Suppressor macrophage treated with lipopolysaccharide for 1 hour (primary cell): ENCODE measurements around the gene EGFR.

Source experiments
- DNase-seq, 3 donors: peaks; one replicate each; pipeline ENCODE4 v3.0.0-alpha.2; 2020 to 2022

Gene EGFR

GRCh38 chr7:55234408-55234807 lies 215.6 kb downstream of the EGFR start:
- DNase-seq, result no peak

GRCh38 chr7:55235115-55235514 lies 216.3 kb downstream of the EGFR start:
- DNase-seq, result no peak

DNA sequence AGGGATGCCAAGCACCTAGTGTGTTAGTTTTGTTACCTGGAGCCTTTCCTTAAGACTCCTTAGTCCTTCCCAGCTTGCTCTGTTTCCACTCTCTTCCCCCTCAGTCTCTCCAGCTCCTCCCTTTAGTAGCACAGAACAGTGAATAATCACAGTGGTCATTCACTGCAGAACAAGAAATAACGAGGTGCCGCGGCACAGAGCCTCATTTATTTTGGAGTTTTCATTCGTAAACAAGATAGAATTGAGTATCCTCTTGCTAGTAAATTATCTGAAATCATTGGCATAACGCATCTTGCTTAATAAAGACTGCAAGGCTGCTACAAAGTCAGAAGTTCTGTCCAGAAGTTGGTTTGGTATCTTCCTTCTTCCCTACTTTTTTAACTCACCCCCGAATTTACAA lies 217.0 kb downstream of the EGFR start:
- no peak for DNase-seq

DNA sequence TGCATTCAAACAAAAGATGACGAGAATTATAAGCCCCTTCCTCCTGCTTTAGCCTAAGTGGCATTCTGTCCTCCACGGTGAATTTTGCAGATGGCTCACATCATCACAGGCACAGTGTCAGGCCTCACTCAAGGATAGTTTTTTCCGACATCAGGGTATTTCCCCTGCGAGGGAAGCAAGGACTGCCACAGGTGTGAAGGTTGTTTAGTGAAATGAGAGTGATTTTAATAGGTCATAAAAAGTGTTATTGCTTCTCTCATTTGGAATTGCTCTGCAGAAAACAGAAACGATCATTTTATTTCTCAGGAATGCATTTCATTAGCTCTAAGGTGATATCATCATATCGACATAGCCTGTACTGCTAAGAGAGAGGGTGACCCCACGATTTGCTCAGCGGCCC lies 217.7 kb downstream of the EGFR start:
- no peak for DNase-seq

- DNase-seq, result no peak
Observed at GRCh38 chr7:55237156-55237893, 218.5 kb downstream of the EGFR start.

- DNase-seq, result no peak
Observed at GRCh38 chr7:55239406-55239805, 220.6 kb downstream of the EGFR start.

GRCh38 chr7:55240418-55241142 lies 221.8 kb downstream of the EGFR start:
- no peak for DNase-seq

DNA sequence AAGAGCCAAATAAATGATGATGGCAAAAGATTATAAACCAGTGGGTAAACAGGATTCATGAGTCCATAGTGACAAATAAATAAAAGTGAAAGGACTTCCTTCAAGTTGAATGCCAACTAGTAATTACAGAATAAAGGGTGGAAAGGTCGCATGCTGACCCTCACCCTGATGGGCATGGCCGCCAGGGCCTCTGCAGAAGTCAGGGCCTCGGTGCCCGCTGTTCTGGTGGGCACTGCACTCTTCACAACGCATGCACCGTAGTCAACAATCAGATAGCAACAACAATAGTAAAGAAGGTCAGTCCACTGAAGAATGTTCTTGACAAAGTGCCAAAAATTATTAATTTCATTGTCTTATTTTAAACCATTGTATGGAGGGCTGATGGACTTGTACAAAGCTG lies 223.1 kb downstream of the EGFR start:
- no peak for DNase-seq

- no peak for DNase-seq
Observed at GRCh38 chr7:55242613-55243012, 223.8 kb downstream of the EGFR start.

DNA sequence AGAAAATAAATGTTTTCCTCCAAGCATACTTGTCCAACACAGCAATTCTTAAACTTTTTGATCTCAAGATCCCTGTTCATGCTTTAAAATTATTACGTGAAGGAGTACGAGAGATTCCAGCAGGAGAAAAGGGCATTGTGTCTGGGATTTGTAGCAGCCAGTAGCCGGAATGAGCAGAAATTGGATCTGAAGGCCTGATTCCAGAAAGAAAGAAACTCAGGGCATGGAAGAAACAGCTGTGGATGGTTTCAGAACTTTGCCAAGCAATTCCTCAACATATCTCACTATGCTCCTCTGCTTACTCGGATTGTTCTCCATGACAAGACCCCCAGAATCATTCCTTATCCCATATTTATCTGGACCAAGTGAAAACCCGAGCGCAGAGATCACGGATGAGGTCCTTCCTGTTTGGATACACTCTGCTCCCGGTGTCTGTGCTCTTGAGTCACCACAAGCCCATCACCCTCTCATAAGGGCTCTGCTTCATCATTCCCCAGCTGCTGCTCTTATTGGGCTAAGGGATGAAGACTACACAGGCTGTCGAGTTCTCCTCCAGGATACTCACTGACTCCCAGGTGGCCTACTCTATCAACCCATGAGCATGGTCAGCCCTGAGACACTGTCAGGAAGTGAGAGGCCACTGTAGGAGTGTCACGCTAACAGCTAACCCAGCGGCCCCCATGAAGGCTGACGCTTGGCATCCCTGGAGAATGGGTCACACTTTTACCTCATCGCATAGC lies 225.4 kb downstream of the EGFR start:
- no peak for DNase-seq

DNA sequence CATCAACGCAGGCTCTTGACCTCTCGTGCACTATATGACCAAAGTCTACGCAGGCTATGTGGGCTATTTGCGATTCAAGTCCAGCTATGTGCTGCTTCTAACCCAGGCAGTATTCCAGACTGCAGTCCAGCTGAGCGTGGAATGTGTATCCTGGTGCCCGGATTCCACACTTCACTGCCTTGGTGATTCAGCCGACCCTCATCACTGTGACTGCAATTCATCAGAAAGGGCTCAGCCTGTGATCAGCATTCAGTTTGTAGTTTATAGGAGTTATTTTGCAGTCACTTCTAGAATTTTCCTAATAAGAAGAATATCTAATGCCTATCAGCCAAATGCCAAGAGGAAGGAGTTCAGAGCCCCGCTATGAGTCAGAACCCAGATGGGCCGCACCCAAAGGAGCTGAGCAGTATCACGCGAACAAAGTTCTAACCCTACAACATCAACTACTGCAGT lies 226.5 kb downstream of the EGFR start:
- no peak for DNase-seq

DNA sequence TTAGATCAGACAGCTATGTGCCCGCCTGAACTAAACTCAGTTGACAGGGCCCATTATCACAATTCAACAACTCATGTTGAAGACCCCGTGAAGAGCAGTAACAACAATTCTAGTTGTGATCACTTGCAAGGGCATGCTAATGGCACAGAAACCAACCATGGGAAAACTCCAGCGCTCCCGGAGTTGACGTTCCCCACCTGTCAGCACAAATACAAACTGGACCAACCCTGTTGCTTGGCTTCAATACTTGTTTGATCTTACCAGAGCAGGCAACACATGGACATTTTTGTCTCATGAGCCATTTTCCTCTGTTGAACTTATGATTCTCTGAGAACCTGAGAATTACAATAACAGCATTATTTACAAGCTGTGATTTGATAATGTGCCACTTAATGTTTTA lies 227.4 kb downstream of the EGFR start:
- DNase-seq, result no peak

- no peak for DNase-seq
Observed at GRCh38 chr7:55247428-55247827, 228.6 kb downstream of the EGFR start.

DNA sequence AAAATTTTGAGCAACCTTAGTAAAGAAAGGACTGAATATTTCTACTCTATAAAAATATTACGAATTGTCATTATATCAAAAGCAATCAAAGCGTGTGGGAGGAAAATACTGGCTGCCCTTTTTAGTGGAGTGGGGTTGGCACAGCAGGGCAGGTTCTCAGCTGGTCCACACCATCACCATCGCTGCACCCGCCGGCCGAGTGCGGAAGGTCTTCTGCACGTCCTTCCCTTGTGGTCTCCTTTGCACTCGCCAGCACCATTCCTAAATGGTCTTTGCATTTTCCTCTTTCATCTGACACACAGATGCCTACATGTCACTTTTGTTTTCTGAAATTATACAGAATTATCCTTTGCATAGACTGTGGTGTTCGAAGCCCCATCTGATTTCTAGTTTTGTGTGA lies 229.7 kb downstream of the EGFR start:
- no peak for DNase-seq

GRCh38 chr7:55249332-55249731 lies 230.5 kb downstream of the EGFR start:
- no peak for DNase-seq

- DNase-seq, result peak; percentile 5 to 20 (median 19)
Observed at GRCh38 chr7:55250313-55250712, 231.5 kb downstream of the EGFR start.

DNA sequence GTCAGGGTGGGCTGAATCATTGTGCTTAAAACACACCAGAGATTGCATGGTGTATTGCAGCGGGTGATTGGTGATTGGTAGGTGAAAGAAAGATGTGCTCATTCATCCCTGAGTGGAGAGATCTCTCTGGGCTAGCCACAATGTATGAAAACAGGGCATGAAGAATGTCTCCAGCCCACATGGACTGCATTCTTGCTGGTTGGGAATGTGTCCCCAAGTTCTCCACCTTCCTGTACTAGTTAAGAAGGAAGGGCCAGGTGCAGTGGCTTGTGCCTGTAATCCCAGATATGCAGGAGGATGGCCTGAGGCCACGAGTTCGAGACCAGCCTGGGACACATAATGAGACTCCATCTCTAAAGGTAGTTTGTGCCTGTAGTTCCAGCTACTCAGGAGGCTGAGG lies 232.5 kb downstream of the EGFR start:
- DNase-seq, result no peak

DNA sequence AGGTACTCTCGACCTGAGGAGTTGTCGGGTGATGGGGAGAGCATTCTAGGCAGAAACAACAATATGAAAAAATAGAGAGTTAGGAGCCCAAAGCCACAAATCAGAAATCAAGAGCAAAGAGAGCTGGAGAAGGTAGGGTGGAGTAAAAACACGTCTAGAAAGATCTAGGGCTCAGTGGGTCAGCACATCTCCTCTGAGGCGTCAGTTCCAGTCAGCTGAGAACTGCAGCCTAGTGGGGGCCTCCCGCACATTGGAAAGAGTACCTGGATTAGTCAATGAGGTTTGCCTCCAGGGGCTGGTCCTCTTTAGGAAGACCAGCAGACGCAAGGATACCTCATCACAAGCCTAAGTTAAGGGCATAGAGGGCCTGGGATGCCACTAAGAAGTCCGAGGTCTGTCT lies 233.1 kb downstream of the EGFR start:
- no peak for DNase-seq

DNA sequence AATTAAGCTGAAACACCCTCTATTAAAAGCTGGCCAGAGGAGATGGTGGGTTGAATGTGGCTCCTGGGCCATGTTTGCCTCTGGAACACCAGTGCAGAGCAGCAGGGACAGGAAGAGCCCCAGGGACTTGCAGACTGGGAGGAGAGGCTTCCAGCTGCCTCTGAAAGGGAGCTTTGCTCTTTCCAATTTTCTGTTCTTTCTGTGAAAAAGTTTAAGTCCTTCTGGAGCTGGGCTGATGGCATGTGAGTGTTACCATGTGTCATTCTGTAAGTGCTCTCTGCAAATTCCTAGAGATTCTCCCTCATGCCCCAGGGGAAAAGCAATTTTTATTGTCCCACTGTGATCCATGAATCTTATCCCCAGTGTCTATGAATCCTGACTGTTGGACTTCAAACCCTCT lies 233.6 kb downstream of the EGFR start:
- DNase-seq, result no peak

DNA sequence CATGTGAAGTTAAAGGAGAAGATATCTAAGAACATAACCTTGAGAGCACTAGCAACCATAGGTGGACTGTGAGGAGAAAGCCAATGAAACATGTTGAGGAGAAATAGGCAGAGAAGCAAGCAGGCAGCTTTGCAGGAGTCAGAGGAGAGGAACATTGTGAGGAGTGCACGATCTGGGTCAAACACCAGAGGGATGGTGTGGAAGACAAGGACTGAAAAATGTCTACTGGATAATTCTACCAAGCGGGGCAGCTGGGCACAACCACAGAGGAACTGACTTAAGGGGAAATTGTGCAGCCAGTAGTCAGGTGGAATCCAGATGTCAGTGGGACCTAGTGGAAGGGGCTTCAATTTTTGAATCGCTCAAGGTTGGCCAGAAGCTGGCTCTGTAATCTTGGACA lies 234.4 kb downstream of the EGFR start:
- no peak for DNase-seq

DNA sequence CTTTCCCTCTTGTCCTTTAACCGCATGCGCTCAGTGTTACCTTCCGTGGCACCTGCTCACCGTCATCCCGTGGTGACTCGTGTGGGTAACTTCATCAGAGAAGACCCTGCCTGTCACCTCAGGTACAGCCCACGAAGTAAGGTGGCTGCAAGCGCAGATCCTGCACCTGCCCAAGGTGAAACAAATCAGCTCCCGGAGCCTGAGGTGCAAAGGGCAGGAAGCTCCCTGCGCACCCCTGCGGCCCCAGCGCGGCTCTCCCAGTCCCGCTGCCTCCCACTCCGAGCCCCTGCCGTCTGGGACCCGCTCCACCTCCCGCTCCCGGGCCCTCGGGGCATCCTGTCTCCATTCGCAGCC lies 235.4 kb downstream of the EGFR start:
- DNase-seq, result no peak

DNA sequence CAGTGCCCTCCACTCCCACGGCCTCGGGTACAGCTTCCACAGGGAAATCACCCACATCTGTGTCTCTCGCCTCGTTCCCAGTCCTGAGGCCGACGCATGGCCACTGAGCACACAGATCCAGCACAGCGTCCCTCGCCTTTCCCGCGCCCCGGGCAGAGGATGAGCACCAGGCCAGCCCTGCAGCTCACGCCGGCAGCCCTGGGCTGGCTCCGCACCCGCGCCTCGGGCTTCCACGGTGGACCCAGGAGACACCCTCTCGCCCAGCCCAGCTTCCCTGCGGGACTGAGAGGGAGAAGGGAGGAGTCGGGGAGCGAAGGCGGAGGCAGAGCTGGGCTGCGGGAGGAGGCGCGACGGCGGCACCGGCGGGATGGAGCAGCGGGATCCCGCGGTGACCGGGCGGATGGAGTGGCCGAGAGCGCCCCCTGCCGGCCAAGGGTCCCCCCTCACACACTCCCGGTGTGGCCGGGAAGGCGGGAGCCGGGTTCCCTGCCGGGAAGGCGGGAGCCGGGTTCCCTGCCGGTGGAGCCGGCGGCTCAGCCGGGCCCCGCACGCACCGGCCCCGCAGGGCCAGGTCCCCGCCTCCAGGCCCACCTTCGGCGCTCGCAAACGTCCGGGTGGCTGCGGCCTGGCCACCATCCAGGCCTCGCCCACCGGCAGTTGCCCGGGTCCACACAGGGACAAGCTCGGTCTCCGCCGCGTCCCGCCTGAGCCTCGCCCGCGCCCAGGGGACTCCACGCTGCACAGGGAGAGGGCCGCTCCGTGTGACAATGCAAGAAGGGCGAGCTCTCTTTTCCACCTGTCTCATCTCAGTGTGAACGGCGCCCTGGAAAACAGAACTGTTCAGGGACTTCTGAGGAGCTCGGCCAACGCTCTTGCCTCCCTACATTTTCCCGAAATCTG lies 236.0 kb downstream of the EGFR start:
- DNase-seq, result peak; percentile 49 to 83 (median 56)
